ENCODE results near the gene MED28. TPM values are rescaled to one million over a fixed set of nuclear protein-coding genes. Genes with fewer than 3 reads are reported as not detected.
"Not testable (repeated sequence)": the region's sequence is repeated elsewhere in the genome, so short reads cannot be mapped to it uniquely, and the experiment has no call there.

Gene MED28
- total RNA-seq, 1 experiment from 2014 or later = 5.0 TPM

DNA sequence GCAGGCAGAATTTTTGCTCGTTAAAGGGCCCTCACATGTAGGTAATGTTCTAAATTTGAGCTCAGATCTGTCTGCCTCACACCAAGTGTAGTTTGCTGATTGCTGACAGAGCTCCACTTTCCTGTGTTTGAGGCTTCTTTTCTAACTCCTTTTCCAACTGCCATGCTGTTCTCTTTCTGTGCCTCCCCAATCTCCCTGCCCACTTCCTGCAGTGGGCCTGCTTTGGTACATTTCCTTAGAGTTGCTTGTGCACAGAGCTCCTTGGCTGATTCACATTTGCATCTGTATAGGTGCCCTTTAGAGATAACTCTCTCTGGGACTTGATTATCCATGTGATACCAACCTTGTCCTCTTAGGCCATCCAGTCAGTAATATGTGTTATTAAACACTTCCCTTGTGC lies 4.5 kb downstream of the MED28 start:
- DNase-seq (ENCODE audit: low read depth) = no peak

DNA sequence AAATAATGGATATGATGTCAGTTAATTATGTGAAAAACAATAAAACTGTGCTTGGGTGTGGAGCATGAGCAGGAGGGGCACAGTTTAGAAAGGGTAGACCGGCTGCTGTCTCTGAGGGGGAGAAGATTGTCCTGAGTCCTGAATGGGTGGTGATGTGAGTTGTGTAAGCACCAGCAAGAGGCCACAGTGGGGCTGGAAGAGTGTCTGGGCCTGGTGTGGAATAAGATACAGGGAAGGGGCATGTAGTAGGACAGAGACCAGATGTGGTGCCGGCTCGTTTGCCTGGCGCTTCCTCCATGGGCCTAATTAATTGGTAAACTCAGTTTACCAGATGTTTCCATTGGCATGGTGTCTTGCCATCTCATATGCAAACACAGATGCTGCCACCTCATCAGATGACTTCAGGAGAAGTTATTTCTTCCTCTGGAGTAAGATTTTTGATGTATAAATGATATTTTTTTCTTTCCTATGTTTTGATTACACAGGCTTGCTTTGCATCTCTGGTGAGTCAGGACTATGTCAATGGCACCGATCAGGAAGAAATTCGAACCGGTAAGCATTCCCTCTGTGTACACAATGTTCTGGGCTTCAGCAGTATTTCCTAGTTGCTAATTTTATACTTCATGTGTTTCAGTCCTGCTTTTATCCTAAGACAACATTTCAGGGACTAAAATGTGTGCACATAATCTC lies 5.1 kb downstream of the MED28 start:
- no peak for DNase-seq (ENCODE audit: low read depth)

DNA sequence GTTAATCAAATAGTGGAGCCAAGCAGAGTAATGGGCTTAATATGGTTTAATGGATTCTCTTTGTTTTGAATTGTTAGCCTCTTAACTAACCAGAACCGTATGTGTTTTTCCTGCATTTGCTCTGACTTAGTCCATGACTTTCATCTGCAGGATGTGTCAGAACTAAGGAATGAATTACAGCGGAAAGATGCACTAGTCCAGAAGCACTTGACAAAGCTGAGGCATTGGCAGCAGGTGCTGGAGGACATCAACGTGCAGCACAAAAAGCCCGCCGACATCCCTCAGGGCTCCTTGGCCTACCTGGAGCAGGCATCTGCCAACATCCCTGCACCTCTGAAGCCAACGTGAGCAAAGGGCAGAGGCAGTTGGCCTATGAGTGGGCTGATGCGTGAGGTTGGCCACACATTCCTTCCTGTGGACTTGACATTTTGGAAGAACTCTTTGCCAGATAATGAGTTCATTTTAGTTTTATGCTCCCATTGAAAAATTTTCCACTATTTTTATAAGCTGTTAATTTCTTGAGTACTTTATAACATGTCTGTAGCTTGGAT lies 9.1 kb downstream of the MED28 start:
- DNase-seq (ENCODE audit: low read depth) = no peak

DNA sequence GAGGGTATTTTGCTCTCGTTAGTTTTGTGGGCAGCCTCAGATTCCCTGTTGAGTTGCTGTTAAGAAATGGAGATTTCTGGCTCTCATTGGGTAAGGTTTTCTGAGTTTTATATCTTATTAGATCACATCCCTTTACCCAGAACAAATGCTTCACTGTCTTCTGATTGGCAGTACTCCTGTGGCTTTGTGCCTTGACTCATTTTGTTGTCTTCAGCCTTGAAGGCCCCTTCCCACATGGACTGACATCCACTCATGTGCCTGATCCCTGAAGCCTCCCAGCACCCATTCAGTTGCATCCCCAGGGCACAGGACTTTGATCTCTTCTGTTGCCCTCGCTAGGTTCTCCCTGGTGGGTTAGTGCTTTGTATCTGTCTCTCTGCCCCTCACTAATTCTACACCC lies 10.4 kb downstream of the MED28 start:
- DNase-seq (ENCODE audit: low read depth) = no peak

DNA sequence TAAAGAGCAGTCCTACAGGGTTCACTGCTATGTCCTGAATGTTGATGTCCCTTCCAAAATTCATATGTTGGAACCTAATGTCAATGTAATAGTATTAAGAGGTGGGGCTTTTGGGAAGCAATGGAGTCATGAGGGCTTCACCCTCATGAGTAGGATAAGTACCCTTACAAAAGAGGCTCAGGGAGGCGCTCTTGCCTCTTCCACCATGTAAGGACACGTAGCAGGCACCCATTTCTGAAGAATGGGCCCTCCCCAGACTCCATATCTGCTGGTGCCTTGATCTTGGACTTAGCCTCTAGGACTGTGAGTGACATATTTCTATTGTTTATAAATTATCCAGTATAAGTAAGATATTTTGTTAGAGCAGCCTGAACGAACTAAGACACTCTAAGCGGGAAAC lies 15.8 kb downstream of the MED28 start:
- no peak for DNase-seq (ENCODE audit: low read depth)

DNA sequence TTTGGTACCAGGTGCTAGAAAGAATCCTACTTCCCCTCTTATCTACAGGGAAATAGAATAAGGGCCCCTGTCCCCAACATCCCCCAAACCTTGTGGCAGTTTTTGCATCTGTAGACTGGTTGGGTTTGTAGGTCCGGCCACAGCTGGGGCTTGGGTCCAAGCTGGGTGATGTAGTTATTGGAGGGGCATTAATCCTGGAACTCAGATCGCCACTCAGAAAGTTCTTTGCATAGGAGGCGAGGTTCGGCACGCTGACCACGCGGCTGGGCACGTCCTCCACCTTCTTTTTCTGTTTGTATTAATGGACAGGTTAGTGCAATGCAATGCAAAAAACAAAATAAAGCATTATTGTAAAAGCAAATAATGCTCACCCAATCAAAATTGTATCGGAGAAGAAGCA lies 19.2 kb downstream of the MED28 start:
- no peak for DNase-seq (ENCODE audit: low read depth)

DNA sequence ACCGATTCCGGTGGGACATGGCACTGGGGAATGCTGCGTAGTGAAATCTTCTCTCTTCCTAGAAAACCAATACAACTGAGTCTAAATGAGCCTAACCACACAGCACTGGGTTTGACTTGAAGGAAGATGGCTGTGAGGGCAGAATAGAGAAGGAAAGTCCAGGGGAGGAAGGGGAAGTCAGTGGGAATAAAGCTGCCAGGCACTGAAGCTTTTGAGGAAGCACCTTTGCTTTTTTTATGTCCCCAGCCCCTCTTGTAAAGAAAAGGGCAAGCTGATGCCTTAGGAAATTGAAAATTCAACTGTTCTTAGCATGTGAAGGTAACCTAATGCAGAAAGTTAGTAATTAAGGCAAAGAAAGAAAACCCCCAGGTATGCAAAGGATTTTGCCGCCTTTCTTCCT lies 20.6 kb downstream of the MED28 start:
- DNase-seq (ENCODE audit: low read depth) = no peak

DNA sequence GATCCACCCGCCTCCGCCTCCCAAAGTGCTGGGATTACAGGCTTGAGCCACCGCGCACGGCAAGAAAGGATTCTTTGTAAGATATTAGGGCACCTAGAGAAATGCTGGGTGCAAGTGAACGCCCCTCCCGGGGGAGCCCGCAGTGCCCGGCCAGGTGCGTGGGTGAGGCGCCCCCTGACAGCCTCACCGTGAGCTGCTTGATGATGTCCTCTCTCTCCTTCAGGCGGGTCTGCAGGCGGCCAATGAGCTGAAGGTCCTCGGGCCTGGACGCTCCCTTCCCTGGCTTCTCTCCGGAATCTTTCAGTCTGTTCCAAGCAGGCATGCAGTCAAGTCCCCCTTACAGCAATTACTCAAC lies 21.9 kb downstream of the MED28 start:
- no peak for DNase-seq (ENCODE audit: low read depth)

DNA sequence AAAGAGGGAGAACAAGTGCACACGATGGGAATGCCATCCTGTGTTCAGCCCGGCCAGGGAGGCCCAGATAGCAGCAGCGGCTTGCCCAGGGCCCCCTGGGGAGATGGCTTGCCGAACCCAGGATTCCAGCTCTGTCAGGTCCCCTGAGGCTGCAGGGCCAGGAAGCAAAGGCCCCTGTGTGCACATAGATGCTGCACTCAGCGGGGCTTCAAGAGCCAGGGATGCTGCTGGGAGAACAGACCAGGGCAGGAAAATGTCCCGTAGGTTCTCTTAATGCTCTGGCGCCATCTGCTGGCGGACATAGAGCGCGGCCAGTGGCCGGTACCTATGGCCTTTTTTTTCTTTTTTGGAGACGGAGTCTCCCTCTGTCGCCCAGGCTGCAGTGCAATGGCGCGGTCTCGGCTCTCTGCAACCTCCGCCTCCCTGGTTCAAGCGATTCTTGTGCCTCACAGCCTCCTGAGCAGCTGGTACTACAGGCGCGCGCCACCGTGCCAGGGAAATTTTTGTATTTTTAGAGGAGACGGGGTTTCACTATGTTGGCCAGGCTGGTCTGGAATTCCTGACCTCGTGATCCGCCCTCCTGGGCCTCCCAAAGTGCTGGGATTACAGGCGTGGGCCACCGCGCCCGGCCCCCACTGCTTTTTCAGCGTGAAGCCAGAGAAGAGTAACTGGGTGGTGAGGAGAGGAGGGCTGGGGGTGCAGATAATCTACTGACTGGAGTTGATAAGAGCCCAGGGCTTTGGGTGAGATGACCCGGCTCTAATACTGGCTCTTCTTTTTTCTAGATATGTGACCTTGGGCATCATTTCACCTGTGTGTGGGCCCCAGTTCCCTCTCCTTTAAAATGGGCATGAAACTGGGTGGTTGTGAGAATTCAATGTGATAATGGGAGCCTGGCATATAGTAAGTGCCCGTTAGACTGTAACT lies 22.5 kb downstream of the MED28 start:
- peak; percentile 69 for DNase-seq (ENCODE audit: low read depth)

DNA sequence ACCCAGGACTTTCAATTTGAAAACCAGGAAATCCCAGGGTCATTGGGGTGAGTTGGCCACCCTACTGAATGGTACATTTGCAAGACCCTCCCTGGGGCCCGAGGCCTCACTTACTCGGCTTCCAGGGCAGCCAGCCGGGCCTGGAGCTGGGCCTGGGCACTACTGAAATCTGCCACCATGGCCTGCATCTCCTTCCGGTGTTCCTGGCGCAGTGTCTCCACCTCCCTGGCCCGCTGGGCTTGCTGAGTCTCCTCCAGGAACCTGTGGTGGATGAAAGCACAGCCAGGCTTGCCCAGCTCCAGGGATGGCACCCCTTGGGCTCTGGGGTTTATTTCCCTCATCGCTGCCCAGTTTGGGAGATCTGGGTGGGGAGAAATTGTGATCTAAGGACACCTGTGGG lies 24.7 kb downstream of the MED28 start:
- DNase-seq (ENCODE audit: low read depth) = no peak

DNA sequence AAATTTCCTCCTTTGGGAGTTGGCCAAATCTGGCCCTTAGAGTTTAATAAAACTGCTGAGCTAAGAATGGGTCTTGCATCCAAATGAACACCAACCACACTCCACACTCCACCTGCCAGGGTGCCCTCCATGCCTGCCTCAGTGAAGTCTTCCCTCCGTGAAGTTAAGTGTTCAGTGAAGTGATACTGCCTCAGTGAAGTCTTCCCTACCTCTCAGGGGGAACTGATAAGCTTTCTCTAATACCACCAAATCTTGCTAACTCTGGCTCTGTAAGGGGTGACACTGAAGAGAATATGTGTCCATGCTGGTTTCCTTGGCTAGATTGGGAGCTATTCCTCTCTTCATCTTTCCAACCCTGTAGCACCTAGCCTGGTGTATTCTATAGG lies 27.9 kb downstream of the MED28 start:
- no peak for DNase-seq (ENCODE audit: low read depth)

DNA sequence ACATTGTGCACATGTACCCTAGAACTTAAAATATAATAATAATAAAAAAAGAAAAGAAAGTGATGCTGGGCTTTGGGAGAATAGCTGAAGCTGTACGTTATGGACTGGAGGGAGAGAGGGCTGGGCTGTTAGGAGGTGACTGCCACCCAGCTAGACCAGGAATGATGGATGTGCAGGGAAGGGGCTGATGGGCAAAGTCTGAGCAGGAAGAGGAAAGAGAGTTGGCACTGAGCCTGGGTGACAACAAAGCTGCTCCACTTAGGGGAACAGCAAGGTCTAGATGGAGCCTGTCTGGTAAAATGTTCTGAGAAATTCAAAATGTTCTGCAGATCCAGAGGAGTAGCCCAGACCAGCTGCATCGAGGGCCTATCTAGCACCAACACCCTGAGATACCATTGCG lies 32.3 kb downstream of the MED28 start:
- no peak for DNase-seq (ENCODE audit: low read depth)

DNA sequence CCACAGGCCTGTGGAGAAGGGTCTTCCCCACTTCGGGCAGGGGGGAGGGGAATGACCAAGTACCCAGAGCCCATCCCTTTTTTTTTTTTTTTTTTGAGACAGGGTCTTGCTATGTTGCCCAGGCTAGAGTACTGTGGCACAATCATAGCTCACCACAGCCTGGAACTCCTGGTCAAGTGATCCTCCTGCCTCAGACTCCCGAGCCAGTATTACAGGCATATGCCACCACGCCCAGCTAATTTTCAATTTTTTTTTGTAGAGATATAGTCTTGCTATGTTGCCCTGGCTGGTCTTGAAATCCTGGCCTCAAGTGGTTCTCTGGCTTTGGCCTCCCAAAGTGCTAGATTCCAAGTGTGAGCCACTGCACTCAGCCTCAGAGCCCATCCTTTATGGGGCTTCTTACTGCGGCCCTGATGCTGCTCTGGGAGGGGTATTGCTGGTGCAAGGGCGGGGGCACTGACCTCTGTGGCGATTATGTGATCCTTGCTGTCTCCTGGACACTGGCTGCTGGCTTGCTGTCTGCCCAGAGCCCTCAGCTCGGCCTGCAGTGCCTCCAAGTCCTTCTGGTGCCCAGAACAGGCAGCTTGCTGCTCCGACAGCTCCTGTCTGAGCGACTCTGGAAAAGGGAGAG lies 32.9 kb downstream of the MED28 start:
- DNase-seq (ENCODE audit: low read depth) = no peak

DNA sequence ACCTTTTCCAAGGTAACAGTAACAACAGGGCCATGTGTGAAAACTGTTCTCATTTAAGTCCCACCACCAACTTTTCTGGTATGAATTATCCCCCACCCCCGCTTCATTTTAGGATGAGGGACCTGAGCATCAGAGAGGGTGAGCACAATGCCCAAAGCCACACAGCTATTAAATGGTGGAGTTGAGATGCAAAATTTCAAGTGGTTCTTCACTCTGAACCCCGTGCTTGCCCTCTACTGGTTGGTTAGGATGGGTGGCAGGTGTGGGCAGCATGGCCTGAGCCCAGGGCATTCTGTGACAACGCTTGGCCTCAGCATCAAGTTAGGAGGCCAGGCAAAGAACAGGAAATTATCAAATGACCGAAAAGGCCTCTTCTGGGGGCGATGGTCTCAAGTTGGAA lies 33.5 kb downstream of the MED28 start:
- DNase-seq (ENCODE audit: low read depth) = no peak

DNA sequence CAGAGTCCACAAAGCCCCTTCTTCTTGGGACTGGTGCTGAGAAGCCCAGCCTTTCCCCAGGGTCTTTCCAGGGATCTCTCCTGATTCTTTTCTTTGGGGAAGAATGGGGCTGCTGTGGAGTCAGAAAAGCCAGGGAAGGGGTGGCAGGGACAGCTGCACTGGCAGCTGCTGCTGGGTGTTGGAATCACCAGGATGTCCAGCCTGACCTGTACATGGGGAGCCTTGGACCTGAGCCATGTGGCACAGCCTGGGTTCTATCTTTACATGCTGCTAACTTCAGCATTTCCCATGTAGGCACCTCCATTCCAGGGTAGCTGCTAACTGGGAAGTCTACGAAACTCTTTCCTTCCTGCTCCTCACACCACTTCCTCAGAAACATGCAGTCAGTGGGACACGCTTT lies 36.0 kb downstream of the MED28 start:
- DNase-seq (ENCODE audit: low read depth) = no peak

DNA sequence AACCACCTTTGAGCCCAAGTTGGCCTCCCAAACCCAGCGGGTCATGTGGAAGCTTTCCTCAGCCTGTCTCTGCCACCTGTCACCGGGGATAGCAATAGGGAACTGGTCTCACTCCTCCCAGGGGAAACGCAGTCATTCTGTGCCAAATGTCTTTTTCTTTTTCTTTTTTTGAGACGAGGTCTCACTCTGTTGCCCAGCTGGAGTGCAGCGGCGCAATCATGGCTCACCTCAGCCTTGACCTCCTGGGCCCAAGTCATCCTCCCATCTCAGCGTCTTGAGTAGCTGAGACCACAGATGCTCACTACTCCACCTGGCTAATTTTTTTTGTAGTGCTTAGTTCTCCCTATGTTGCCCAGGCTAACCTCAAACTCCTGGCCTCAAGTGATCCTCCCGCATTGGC lies 40.3 kb downstream of the MED28 start:
- no peak for DNase-seq (ENCODE audit: low read depth)

DNA sequence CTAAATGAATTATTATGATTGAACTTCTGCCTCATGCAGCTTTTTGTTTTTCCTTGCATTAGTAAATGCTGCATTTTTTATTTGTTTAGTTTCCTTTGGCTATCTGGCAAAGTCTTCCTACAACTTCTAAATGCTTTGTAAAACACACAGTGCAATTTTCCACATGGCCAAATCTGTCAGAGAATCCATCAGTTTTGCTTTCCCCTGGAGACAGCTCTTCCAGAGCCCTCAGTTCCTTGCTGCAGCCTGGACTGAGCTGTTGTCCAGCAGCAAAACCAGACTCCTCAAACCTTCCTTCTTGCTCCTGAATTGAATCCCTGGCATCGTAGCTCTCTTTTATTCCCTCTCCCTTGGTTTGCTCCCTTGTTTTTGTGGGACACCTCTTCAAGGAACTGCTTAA lies 42.6 kb downstream of the MED28 start:
- DNase-seq (ENCODE audit: low read depth) = no peak

DNA sequence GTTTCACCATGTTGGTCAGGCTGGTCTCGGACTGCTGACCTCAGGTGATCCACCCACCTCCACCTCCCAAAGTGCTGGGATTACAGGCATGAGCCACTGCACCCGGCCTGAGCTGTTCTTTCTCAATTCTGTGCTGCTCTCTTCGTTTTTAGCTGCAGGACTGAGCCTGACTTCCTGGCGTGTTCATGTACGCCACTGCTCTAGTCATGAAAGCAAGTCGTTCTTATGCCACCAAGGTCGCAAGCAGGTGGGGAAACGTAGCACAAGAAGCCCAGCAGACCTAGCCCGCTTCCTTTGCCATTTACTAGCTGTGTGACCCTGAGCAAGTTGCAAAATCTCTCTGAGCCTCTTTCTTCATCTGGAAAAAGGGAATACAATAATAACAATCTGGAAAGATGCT lies 43.4 kb downstream of the MED28 start:
- DNase-seq (ENCODE audit: low read depth) = no peak

DNA sequence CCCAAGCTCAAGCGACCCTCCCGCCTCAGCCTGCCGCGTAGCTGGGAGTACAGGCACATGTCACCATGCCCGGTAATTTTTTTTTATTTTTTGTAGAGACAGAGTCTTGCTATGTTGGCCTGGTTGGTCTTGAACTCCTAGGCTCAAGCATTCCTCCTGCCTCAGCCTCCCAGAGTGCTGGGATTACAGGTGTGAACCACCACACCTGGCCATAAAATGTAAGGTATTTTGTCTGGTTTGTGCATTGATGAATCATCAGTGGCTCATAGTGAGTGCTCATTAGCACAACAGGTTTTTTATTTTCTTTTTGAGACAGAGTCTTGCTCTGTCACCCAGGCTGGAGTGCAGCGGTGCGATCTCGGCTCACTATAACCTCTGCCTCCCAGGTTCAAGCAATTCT lies 44.8 kb downstream of the MED28 start:
- DNase-seq (ENCODE audit: low read depth) = not testable (repeated sequence)

DNA sequence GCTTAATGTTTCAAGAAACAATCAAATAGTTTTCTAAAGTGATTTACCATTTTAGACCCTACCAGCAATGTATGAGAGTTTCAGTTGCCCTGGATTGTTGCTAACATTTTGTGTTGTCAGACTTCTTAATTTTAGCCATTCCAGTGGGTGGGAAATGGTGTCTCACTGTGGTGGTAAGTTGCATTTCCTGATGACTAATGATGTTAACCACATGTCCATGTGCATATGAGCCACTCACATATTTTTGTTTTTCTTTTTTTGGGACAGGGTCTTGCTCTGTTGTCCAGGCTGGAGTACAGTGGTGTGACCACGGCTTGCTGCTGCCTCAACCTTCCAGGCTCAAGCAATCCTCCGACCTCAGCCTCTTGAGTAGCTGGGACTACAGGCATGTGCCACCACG lies 48.3 kb downstream of the MED28 start:
- DNase-seq (ENCODE audit: low read depth) = peak; percentile 29

DNA sequence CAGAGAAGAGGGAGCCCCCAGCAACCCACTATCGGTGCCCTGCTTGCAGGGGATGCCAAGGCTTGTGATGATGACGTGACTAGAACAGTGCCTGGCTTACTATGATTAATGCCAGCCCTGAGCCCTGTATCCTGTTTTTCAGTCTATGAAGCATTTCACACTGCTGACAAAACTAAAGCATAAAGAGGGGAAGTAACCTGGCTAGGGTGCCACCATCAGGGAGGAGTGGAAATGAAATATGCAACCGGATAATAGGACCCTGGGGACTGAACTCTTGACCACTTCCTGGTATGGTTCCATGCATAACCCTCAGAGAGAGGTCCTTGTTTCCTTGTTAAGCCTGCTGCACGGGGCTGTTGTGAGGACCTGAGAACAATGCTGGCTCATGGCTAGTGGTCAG lies 50.3 kb downstream of the MED28 start:
- DNase-seq (ENCODE audit: low read depth) = peak; percentile 19

DNA sequence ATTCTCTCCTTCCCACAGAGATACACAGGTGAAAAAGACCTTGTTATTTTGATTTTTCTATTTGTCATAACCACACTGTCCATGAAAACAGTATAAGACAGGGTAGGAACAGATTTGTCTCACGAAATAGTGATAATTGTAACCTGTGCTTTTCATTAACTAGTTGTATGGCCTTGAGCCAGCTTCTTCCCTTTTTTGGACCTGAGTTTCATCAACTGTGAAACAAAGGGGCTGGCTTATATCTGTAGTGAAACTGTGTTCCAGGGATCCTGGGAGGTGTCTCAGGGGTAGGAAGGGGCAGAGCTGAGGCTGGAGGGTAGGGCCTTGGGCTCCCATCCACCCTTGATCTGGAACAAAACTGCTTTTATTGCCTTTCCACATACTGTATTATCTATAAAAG lies 50.9 kb downstream of the MED28 start:
- DNase-seq (ENCODE audit: low read depth) = no peak

DNA sequence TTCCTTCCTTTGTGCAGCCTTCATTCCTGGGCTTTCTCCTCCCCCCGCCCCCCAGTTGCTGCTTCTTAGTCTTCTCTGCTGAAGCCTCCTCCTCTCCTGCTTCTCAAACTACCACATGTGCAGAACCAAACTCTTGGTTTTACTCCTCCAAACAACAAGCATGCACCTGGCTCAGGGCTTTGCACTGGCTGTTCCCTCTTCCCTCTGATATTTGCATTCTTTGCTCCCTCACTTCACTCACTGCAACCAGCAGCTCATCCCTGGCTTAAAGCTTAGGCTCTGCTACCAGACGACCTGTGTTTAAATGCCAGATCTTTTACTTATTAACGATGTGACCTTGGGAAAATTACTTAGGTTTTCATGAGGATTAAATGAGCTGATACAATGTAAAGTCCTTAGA lies 51.4 kb downstream of the MED28 start:
- no peak for DNase-seq (ENCODE audit: low read depth)

All from Daoy (cell line).